ENCODE results near the gene PGLYRP2. TPM values are rescaled to one million over a fixed set of nuclear protein-coding genes. Genes with fewer than 3 reads are reported as not detected.

The PGLYRP2 gene
- total RNA-seq, 4 donors from 2014 or later, result not detected

- no peak for TF ChIP-seq CTCF (IDR thresholded peaks at IDR 0.05; ENCODE audit: low read depth)
Observed at GRCh38 chr19:15444505-15445226, 34.6 kb downstream of the PGLYRP2 start.

- no peak for TF ChIP-seq CTCF (IDR thresholded peaks at IDR 0.05; ENCODE audit: low read depth)
Observed at GRCh38 chr19:15443838-15444237, 35.5 kb downstream of the PGLYRP2 start.

GRCh38 chr19:15443325-15443724 is 36.0 kb downstream of the PGLYRP2 start:
- no peak for TF ChIP-seq CTCF (IDR thresholded peaks at IDR 0.05; ENCODE audit: low read depth)

- TF ChIP-seq CTCF (IDR thresholded peaks at IDR 0.05; ENCODE audit: low read depth), result no peak
Observed at GRCh38 chr19:15442142-15442920, 37.0 kb downstream of the PGLYRP2 start.

GRCh38 chr19:15441317-15441716 is 38.0 kb downstream of the PGLYRP2 start:
- no peak for TF ChIP-seq CTCF (IDR thresholded peaks at IDR 0.05; ENCODE audit: low read depth)

- TF ChIP-seq CTCF (IDR thresholded peaks at IDR 0.05; ENCODE audit: low read depth), result no peak
Observed at GRCh38 chr19:15439821-15440641, 39.3 kb downstream of the PGLYRP2 start.
